HG02610 (cell line): ENCODE data around the gene ERC2.
"Not testable (repeated sequence)": the region's sequence is repeated elsewhere in the genome, so short reads cannot be mapped to it uniquely, and the experiment has no call there.

Experiments
- ATAC-seq: cut with Tn5 transposase; IDR thresholded peaks from one replicate; pipeline ENCODE4 v1.9.1; 2021; ENCODE audit warnings: mild to moderate bottlenecking, moderate library complexity; ENCODE audit not compliant: unreplicated experiment

The ERC2 gene

DNA sequence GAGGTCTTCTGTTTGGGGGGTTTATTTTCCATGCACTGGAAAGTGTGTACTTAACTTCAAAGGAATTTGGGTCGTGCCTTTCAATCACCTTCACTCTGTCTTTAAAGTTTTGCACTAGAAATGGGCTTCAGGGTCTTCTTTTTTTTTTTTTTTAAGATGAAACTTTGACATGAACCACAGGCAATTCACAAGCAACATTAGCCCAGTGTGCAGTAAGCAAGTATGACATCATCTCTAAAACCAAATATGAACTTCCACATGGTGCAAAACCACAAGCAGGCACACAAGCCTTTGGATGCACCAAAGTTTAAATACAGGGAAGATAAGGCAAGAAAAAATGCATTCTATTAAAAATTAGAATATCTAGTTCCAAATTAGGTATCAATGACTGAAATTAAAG lies 381.9 kb downstream of the ERC2 start:
- no peak for ATAC-seq

GRCh38 chr3:56081246-56081645 lies 387.0 kb downstream of the ERC2 start:
- no peak for ATAC-seq

GRCh38 chr3:56076746-56077145 lies 391.5 kb downstream of the ERC2 start:
- no peak for ATAC-seq

- ATAC-seq, result no peak
Observed at GRCh38 chr3:56075089-56075488, 393.2 kb downstream of the ERC2 start.

DNA sequence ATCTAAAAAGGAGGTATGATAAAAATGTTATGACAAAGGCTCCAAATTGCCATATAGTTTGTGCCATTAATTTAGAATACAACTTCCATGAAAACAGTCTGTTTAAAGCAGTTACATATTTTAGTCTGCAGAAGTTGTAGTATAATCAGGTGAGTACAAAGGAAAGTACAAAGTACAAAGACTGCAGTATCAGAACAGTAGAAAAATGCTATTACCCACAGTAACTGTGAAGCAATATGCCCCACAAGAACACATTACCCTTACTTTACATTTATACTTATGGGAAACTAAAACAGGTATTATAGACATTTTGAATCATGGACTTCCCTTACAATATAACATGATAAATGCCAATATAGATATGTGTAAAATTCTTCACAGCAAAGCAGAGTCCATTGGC lies 398.5 kb downstream of the ERC2 start:
- no peak for ATAC-seq

DNA sequence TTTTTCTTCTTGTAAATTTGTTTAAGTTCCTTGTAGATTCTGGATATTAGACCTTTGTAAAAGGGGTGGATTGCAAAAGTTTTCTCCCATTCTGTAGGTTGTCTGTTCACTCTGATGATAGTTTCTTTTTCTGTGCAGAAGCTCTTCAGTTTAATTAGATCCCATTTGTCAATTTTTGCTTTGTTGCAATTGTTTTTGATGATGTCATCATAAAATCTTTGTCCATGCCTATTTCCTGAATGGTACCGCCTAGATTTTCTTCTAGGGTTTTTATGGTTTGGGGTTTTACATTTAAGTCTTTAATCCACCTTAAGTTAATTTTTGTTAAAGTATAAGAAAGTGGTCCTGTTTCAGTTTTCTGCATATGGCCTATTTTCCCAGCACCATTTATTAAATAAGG lies 401.9 kb downstream of the ERC2 start:
- not testable (repeated sequence) for ATAC-seq

- no peak for ATAC-seq
Observed at GRCh38 chr3:56064684-56065083, 403.6 kb downstream of the ERC2 start.

DNA sequence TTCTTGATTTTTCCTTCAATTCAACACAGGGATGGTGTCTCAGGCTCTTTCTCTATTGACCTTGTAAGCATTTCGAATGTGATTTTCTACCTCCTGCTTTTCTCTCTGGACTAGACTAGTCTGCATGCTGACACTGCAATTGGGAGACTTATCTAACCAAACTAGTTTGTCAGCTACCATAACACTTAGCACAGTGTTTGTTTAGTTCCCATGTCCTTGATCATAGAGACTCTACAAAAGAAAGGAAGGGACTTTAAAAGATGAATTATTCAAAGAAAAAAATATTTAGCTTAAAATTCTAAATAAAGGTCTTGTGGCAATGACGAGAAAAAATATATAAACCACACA lies 407.0 kb downstream of the ERC2 start:
- no peak for ATAC-seq

DNA sequence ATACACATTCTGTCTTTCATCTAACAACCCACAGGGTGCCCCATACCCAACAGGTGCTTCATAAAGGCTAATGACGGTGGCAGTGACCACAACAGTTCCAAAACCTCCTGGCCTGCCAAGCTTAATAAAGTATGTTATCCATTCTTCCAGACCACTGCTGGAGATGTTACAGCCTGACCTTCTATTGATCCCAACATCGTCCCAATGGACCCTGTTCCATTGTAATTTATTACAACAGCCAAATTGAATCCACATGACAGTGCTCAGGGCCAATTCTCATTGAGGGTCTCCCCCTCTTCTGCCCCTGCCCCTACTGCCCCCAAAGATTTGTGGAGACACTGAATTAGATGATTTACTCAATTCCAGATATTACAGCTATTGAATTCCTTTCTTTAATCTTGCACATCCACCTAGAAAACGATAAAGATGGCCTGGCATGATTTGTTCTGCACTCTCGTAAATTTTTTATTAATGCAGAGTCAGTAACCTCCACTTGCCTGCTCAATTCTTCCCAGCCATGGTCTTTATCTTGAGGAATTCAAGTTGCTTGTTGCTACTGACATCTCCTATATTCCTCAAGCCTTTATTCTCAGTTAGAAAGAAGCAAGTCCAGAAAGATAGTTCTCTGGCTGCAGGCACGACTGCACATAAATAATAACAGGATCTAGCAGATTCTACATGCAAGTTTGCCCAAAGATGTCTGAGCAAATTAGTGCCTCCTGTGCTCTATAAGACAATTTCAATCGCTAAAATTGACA lies 407.6 kb downstream of the ERC2 start:
- ATAC-seq, result no peak

DNA sequence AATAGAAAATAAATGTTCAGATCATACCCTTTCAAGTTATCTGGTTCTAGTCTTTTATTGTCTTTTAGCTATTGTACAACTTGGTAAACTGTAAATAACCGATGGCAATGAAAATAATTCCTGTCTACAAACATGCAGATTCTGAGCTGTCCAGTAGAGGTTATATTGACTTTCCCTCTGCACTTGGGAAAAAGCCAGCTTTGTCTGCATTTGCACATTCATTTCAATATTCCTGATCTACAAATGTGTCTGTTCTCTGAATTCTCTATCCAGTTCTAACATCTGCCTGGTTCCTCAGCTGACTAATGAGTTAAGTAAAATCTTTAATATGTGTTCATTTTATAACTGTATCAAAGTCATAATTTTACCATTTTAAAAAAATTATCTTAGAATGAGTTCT lies 408.5 kb downstream of the ERC2 start:
- no peak for ATAC-seq

DNA sequence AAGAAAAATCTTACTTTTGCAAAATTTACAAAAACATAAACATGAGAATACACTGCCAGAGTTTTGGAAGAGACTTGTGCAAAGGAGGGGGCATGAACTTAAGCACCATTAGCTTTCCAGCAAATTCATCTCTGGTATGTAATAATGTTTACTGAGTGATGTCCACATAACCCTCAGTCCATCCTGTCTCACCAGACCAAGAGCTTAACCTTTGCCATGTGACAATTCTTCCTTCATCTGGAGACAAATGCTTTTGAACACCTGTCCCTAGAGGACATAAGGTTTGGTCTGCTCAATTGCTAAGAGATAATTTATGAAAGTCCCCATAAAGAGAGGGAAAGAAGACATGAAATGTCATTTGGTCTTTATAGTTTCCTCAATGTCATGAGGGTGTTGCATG lies 412.3 kb downstream of the ERC2 start:
- ATAC-seq, result no peak

GRCh38 chr3:56055546-56055945 lies 412.7 kb downstream of the ERC2 start:
- ATAC-seq, result no peak

- ATAC-seq, result no peak
Observed at GRCh38 chr3:56054844-56055243, 413.4 kb downstream of the ERC2 start.

DNA sequence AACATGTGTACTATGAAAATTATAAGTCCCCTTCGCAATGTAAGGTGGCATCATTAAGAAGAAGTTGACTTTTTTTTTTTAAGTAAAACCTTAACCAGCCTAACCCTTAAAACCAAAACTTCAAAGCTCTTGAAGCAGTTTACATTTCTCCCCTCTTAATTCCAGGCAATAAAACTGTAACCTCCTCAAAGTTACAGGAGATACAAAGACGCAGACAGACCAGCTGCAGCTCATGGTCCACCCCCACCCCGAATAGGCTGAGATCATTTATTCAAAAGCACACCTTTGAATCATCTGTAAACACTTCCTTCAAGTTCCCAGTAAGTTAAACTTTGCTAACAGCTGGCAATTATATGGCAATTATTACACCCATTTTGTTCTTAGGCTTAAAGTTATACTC lies 414.5 kb downstream of the ERC2 start:
- no peak for ATAC-seq

GRCh38 chr3:56052188-56052587 lies 416.1 kb downstream of the ERC2 start:
- no peak for ATAC-seq

DNA sequence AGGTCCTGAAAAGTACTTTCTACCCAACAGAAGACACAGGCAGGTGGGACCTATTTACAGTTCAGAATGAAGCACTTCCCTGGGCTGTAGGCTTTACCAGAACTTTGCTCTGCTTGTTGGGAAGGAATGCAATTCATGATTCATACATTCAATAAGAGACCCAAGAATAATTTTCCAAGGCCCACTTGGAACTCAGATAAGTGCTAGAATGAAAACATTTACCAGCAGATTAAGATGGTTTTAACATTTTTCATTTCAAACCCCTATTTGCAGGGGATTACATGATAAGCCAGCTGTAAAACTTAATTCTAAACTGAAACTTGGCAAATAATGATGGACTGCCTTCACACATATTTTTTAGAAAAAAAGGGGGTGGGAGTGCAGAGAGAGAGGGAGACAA lies 417.2 kb downstream of the ERC2 start:
- ATAC-seq, result no peak

GRCh38 chr3:56048946-56049345 lies 419.3 kb downstream of the ERC2 start:
- ATAC-seq, result no peak

DNA sequence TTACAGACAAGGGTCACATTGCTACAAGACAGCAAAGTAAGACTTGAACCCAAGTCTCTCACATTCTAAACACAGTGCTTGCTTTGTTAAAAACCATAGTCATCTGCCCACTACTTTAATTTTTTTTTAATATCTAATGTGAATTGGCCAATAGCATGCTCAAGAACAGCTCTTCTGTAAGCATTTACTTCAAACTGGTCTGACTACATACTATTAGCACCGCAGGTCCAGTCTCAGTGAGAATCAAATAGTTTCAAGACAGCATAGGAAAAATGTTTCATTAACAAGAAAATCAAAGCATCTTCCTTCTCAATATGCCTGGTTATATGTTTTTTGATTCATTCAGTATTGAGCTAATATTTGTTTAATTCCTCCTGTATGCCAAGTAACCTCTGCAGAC lies 419.9 kb downstream of the ERC2 start:
- ATAC-seq, result no peak

DNA sequence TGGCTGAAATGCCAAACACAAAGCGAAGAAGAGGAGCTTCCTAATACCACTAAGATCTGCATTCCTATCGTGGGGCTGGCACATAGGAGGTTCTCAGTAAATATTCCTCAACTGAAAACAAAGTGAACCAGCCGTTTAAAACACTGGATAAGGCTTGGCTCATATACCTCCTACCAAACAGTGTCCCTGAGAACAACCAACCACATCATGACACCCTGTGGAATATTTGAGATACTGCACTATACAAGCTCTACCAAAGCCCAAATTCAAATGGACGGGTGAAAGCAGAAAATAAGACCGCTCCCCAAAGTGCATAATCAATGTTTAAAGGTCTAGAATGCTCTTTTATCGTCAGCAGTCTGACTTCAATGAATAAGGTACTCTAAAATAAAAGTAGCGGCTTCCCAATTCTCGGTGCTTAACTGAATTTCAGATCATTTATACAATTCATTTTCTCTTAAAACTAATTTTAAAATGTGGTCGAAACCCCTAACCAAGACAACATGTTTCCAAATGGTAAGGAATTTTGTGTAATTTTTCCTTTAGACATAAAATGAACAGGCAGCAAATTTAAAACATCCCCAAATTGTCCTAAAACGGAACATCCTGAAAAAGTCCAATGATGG lies 425.8 kb downstream of the ERC2 start:
- ATAC-seq, result no peak

DNA sequence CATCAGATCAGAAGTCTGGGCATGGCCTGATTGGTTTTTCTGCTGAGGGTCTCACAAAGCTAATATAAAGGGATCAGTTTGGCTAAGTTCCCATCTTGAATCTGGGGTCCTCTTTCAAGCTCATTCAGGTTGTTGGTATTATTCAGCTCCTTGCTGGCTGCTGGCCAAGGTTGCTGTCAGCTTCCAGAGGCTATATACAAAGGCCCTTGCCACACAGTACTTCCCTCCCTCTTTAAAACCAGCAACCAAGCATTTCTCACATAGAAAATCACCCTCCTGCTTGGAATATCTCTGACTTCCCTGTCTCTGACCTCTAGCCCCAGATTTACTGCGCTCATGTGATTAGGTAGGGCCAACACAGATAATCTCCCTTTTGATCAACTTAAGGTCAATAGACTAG lies 442.9 kb downstream of the ERC2 start:
- no peak for ATAC-seq

- no peak for ATAC-seq
Observed at GRCh38 chr3:56023546-56023945, 444.7 kb downstream of the ERC2 start.

DNA sequence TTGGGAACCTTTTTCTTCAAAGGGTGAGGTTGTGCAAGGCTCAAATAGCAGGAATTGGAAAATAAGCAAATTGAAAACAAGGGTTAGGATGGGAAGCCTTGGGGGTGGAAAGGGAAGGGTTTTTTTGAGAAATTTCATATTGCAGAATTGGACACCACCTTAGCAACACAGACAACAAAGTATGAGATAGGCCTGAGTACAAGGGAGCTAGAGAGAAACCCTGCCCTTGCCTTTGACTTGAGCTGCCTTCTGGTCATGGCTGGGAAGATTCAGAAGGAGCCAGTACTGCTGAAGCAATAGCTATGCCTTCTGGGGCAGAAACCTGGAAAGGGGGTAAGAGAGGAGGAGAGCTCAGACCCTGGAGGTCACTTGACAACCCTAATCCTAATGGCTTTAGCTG lies 445.6 kb downstream of the ERC2 start:
- no peak for ATAC-seq
